ENCODE data around the gene NOL7.

The NOL7 gene

GRCh38 chr6:13660273-13660672, 45.1 kb downstream of the NOL7 start:
- no peak for DNase-seq

GRCh38 chr6:13660893-13661292, 45.8 kb downstream of the NOL7 start:
- no peak for DNase-seq

- no peak for DNase-seq
These were observed 46.5 kb downstream of the NOL7 start for GRCh38 chr6:13661647-13662046.

GRCh38 chr6:13662651-13663334, 47.7 kb downstream of the NOL7 start:
- no peak for DNase-seq

GRCh38 chr6:13663986-13664385, 48.9 kb downstream of the NOL7 start:
- DNase-seq = no peak

- DNase-seq = no peak
These were observed 49.7 kb downstream of the NOL7 start for GRCh38 chr6:13664703-13665352.

- no peak for DNase-seq
These were observed 51.3 kb downstream of the NOL7 start for GRCh38 chr6:13666194-13667105.

GRCh38 chr6:13667655-13668054, 52.5 kb downstream of the NOL7 start:
- DNase-seq = no peak

- DNase-seq = no peak
These were observed 53.3 kb downstream of the NOL7 start for GRCh38 chr6:13668291-13668928.

GRCh38 chr6:13669476-13669875, 54.3 kb downstream of the NOL7 start:
- no peak for DNase-seq
